A549 (cell line): ENCODE results near the gene SPDYE6. TPM values are rescaled to one million over a fixed set of nuclear protein-coding genes. Genes with fewer than 3 reads are reported as not detected.

ENCODE experiments used
- ATAC-seq, 2 experiments: fragments of 200-7000 bp in 1 of 2; fragments of >200 bp in 1 of 2; cut with Nextera tagmentation in 1 of 2; cut with Tn5 transposase in 1 of 2; 3 replicates each; pipeline versions ENCODE4 v1.8.0 to v1.9.1; 2018 to 2020; ENCODE audit warnings: mild to moderate bottlenecking in 1 of 2, moderate library complexity in 1 of 2
- CTCF ChIA-PET: fragments of 300-600 bp; sonication (Branson Sonifier 250); formaldehyde crosslinking; extraction: SDS; loops from one replicate; lab custom pipeline; 2021; ENCODE audit warnings: antibody characterized with exemption, inconsistent platforms; lab: Yijun Ruan, JAX
- POLR2A ChIA-PET: fragments of 350-600 bp; formaldehyde crosslinking; extraction: SDS; loops from one replicate; lab custom pipeline; 2021; ENCODE audit warnings: antibody characterized with exemption, inconsistent platforms; lab: Yijun Ruan, JAX
- DNase-seq, 2 experiments: peaks; one replicate each; pipeline versions ENCODE4 v3.0.0 to v3.0.0-alpha.2; 2011 to 2016; ENCODE audit warnings: low read depth in 1 of 2, low spot score in 1 of 2
- FAIRE-seq: peaks from 2 replicates; lab custom pipeline; 2011; peaks lifted over from hg19 to GRCh38; lab: Jason Lieb, UNC
- H3K27ac ChIP-seq, 2 experiments: fragments of >200 bp; sonication (Bioruptor Twin); formaldehyde crosslinking; 3 replicates each; pipeline ENCODE4 v1.5.1; 2016 to 2017
- H3K4me1 ChIP-seq: fragments of >200 bp; sonication (Bioruptor Twin); formaldehyde crosslinking; 3 replicates; pipeline ENCODE4 v1.6.1; 2016
- H3K4me2 ChIP-seq: fragments of >200 bp; sonication (Bioruptor Twin); formaldehyde crosslinking; 3 replicates; pipeline ENCODE4 v1.6.1; 2016
- H3K4me3 ChIP-seq: fragments of >200 bp; sonication (Bioruptor Twin); formaldehyde crosslinking; 3 replicates; pipeline ENCODE4 v1.5.1; 2016
- H3K9me3 ChIP-seq: fragments of >200 bp; sonication (Bioruptor Twin); formaldehyde crosslinking; 3 replicates; pipeline ENCODE4 v1.6.1; 2016
- BCL3 ChIP-seq: fragments of >200 bp; sonication (Bioruptor Twin); formaldehyde crosslinking; IDR thresholded peaks from 3 replicates; pipeline ENCODE4 v1.6.1; 2016
- CTCF ChIP-seq: fragments of >200 bp; sonication (Bioruptor Twin); formaldehyde crosslinking; IDR thresholded peaks from 3 replicates; pipeline ENCODE4 v1.5.1; 2016
- EHMT2 ChIP-seq: fragments of 200-600 bp; sonication (generic); IDR thresholded peaks from 2 replicates; pipeline ENCODE4 v1.6.1; 2016; ENCODE audit warnings: antibody characterized with exemption, low read depth, mild to moderate bottlenecking, moderate library complexity
- FOSL2 ChIP-seq, 2 experiments: fragments of 450-650 bp in 1 of 2; fragments of >200 bp in 1 of 2; sonication (Bioruptor Twin) in 1 of 2; formaldehyde crosslinking; IDR thresholded peaks; 2 replicates each; pipeline versions ENCODE4 v1.5.0 to v1.6.1; 2016 to 2020; ENCODE audit warnings: mild to moderate bottlenecking in 1 of 2, moderate library complexity in 1 of 2
- GATA3 ChIP-seq: IDR thresholded peaks from 2 replicates; pipeline ENCODE4 v1.6.1; 2012; ENCODE audit warnings: borderline replicate concordance
- HDAC2 ChIP-seq: fragments of 200-600 bp; sonication (generic); IDR thresholded peaks from 2 replicates; pipeline ENCODE4 v1.6.1; 2016
- HES2 ChIP-seq: fragments of >200 bp; sonication (Bioruptor Twin); formaldehyde crosslinking; IDR thresholded peaks from 2 replicates; pipeline ENCODE4 v1.6.1; 2016
- JUN ChIP-seq, 2 experiments: fragments of >200 bp; sonication (Bioruptor Twin); formaldehyde crosslinking; IDR thresholded peaks; 2 replicates in 1 of 2; 3 replicates in 1 of 2; pipeline ENCODE4 v1.6.1; 2016 to 2017
- KDM5A ChIP-seq: fragments of 200-600 bp; sonication (generic); IDR thresholded peaks from 2 replicates; pipeline ENCODE4 v1.6.1; 2016; ENCODE audit warnings: antibody characterized with exemption, mild to moderate bottlenecking
- NPAS2 ChIP-seq: fragments of 250-450 bp; sonication (Bioruptor Pico); IDR thresholded peaks from 2 replicates; pipeline ENCODE4 v1.8.0; 2022; ENCODE audit warnings: mild to moderate bottlenecking, moderate library complexity, borderline replicate concordance
- POLR2A ChIP-seq: IDR thresholded peaks from 2 replicates; pipeline ENCODE4 v1.6.1; 2012; ENCODE audit warnings: mild to moderate bottlenecking, low read length
- RAD21 ChIP-seq, 2 experiments: fragments of >200 bp in 1 of 2; sonication (Bioruptor Twin) in 1 of 2; formaldehyde crosslinking in 1 of 2; IDR thresholded peaks in 1 of 2; conservative IDR thresholded peaks in 1 of 2; 2 replicates in 1 of 2; 3 replicates in 1 of 2; pipeline ENCODE4 v1.6.1; 2012 to 2018; ENCODE audit warnings: inconsistent platforms in 1 of 2
- RNF2 ChIP-seq: fragments of 200-600 bp; sonication (generic); IDR thresholded peaks from 2 replicates; pipeline ENCODE4 v1.6.1; 2016; ENCODE audit warnings: low read depth, mild to moderate bottlenecking, antibody characterized with exemption, moderate library complexity, borderline replicate concordance
- SMC3 ChIP-seq: fragments of >200 bp; sonication (Bioruptor Twin); formaldehyde crosslinking; IDR thresholded peaks from 3 replicates; pipeline ENCODE4 v1.6.1; 2018; ENCODE audit warnings: inconsistent platforms
- SREBF2 ChIP-seq: fragments of 450-650 bp; IDR thresholded peaks from 2 replicates; pipeline ENCODE4 v1.6.1; 2014; ENCODE audit warnings: mild to moderate bottlenecking, moderate library complexity
- TFCP2L1 ChIP-seq: fragments of 250-450 bp; sonication (Bioruptor Pico); IDR thresholded peaks from 2 replicates; pipeline ENCODE4 v1.5.0; 2021; ENCODE audit warnings: mild to moderate bottlenecking
- ZC3H11A ChIP-seq: fragments of 450-650 bp; IDR thresholded peaks from 2 replicates; pipeline ENCODE4 v1.6.1; 2014; ENCODE audit warnings: antibody characterized with exemption, mild to moderate bottlenecking
- ZFP36 ChIP-seq: fragments of 450-650 bp; IDR thresholded peaks from 2 replicates; pipeline ENCODE4 v1.6.1; 2014; ENCODE audit warnings: borderline replicate concordance; ENCODE audit not compliant: partially characterized antibody
- WGBS: methylation state at CpG from one replicate; pipeline ENCODE4 v1.1.6; 2017; ENCODE audit errors: missing lambda C conversion rate; 5-methylcytosine and 5-hydroxymethylcytosine counted together
- polyA plus RNA-seq, 4 experiments: library from polyadenylated mRNA; depleted of rRNA in 3 of 4; stranded (reverse); fragments of >200 nt; fragmentation: RNase III in 1 of 4; extraction: RNeasy Plus Mini Kit Qiagen cat#74134 plus additional on column Dnase treatment in 1 of 4; gene quantifications; 2 replicates in 3 of 4; 3 replicates in 1 of 4; pipeline ENCODE4 v1.2.3, GENCODE V29; 2011 to 2017

The SPDYE6 gene
- polyA plus RNA-seq, 2 of the 4 experiments (the other 2 are of a cell fraction), result not detected

GRCh38 chr7:102393467-102393866 lies 37.2 kb upstream of the SPDYE6 start:
- no peak for DNase-seq
- no peak overlapping the region for H3K27ac ChIP-seq
- H3K4me2 ChIP-seq, result no peak overlapping the region

GRCh38 chr7:102392330-102392729 lies 36.1 kb upstream of the SPDYE6 start:
- 88% methylated on average over 1 of the region's 1 CpG for WGBS
- TF ChIP-seq ZFP36 (peak; percentile 87), BCL3 (no peak)

More at GRCh38 chr7:102393467-102393866, 37.2 kb upstream of the SPDYE6 start:
- FAIRE-seq (no peak), ATAC-seq (no peak)
- TF ChIP-seq SREBF2, result no peak
- TF ChIP-seq HES2, result no peak
- TF ChIP-seq TFCP2L1 (CRISPR knock-in tag), result no peak
- no peak for TF ChIP-seq HDAC2
- TF ChIP-seq JUN (IDR thresholded peaks at IDR 0.05), result no peak
- no peak for TF ChIP-seq NPAS2 (CRISPR knock-in tag)
- no peak for TF ChIP-seq KDM5A
- TF ChIP-seq POLR2A, result no peak
- no peak for TF ChIP-seq RNF2
- TF ChIP-seq GATA3, result no peak
- 93% methylated on average over 9 of the region's 9 CpGs for WGBS
- peaks cover 11% of the 10 kb centered on the region for H3K4me1 ChIP-seq
- POLR2A ChIA-PET, result interaction anchor here (1.1 kb wide), 1 partner anchor 120 kb away, joined by 3 read pairs; no protein-coding TSS in a partner anchor
- no peaks in the 10 kb centered on the region for H3K9me3 ChIP-seq
- CTCF ChIA-PET, result interaction anchor here (0.8 to 6.7 kb wide), 3 partner anchors 12 to 114 kb away, joined by 3 to 67 read pairs (median 41); no protein-coding TSS in a partner anchor
- H3K4me3 ChIP-seq, result no peak overlapping the region

GRCh38 chr7:102390697-102391484 lies 34.6 kb upstream of the SPDYE6 start:
- no peak overlapping the region for H3K4me3 ChIP-seq
- no peak for FAIRE-seq
- WGBS, result 62% methylated on average over 10 of the region's 12 CpGs
- TF ChIP-seq RAD21 (conservative IDR thresholded peaks at IDR 0.05 in 1 of 2, IDR thresholded peaks at IDR 0.05 in 1 of 2), result peak; percentile 85 to 87
- TF ChIP-seq FOSL2 (IDR thresholded peaks at IDR 0.05), result no peak
- 0 out of 2 replicates have a peak, but pooled peaks have one; percentile 8 for TF ChIP-seq FOSL2 (CRISPR knock-in tag; IDR thresholded peaks at IDR 0.05)
- TF ChIP-seq EHMT2, result no peak
- peak; percentile 79 for TF ChIP-seq ZC3H11A
- TF ChIP-seq HES2, result no peak
- TF ChIP-seq SMC3, result peak; percentile 90
- TF ChIP-seq CTCF, result peak; percentile 91
- no peak overlapping the region for H3K4me2 ChIP-seq
- ChIA-PET CTCF (interaction anchor here (0.6 to 6.7 kb wide), 19 partner anchors 10 to 851 kb away, joined by 3 to 67 read pairs (median 4); partner anchors contain the start of gene SH2B2), POLR2A (no interaction called here)
- no peaks in the 10 kb centered on the region for H3K9me3 ChIP-seq
- peak; percentile 82 to 85 for DNase-seq
- peak; percentile 98 for ATAC-seq
- peaks cover 6% of the 10 kb centered on the region for H3K4me1 ChIP-seq
- no peak overlapping the region for H3K27ac ChIP-seq

More at GRCh38 chr7:102392330-102392729, 36.1 kb upstream of the SPDYE6 start:
- no peak for FAIRE-seq
- no peak for ATAC-seq
- Histone ChIP-seq H3K27ac (no peak overlapping the region), H3K4me2 (no peak overlapping the region), H3K9me3 (no peaks in the 10 kb centered on the region), H3K4me1 (peaks cover 9% of the 10 kb centered on the region), H3K4me3 (no peak overlapping the region)
- ChIA-PET CTCF (interaction anchor here (1.2 to 6.7 kb wide), 8 partner anchors 9 to 852 kb away, joined by 3 to 67 read pairs (median 14); no protein-coding TSS in a partner anchor), POLR2A (no interaction called here)
- DNase-seq, result no peak
